CMK (cell line): ENCODE results near the gene RPS13.
"Not testable (repeated sequence)": the region's sequence is repeated elsewhere in the genome, so short reads cannot be mapped to it uniquely, and the experiment has no call there.

Experiments
- DNase-seq: peaks from one replicate; pipeline ENCODE4 v3.0.0-alpha.2; 2010; ENCODE audit warnings: low read depth

Gene RPS13

DNA sequence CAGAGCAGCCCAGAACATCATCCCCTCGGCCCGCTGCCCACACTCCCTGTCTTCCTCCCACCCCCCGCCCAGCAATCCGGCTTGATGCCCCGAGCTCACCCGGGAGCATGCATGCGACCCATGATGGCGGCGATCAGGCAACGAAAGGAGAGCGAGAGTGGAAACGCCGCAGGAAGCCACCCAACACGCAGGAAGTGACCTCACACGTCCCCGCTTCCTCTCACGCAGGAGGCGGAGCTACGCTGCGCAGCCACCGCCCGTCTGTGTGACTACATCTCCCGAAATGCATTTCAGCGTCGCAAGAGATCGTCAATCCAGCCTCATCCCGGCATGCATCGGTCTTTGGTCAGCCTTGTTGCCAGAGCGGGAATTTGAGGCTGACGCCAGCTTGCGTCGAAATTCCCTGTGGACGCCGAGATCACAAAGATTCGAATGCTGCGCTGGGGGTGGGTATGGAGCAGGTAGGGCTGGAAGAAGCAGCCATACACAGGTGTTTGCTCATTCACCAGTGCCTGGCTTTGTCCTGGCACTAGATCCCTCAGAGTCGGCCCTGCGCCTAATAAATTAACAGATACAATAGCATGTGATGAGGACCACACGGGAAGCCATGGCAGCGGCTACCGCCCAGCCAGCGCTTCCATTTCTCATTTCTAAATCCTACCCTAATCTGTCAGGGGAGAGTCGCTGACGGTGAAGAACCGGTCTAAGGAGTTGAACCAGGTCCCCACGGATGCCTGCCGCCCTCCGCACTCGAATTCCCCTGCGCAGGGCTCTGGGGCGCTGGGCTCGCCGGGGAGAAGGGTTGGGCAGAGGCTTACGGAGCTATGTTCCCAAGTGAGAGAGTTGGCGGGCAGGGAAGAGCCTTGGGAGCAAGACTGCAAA is at the start of gene RPS13:
Gene RPS13, minus strand, starts transcription at position 148 of the 882 bp plus-strand sequence. Its CDS starts 26 bp downstream, at position 122.
- DNase-seq: peak; percentile 93

- DNase-seq: no peak
Observed at GRCh38 chr11:17121981-17122380, 44.5 kb upstream of the RPS13 start.

- DNase-seq: no peak
Observed at GRCh38 chr11:17117262-17117661, 39.8 kb upstream of the RPS13 start.

GRCh38 chr11:17116117-17116516 is 38.6 kb upstream of the RPS13 start:
- DNase-seq: no peak

DNA sequence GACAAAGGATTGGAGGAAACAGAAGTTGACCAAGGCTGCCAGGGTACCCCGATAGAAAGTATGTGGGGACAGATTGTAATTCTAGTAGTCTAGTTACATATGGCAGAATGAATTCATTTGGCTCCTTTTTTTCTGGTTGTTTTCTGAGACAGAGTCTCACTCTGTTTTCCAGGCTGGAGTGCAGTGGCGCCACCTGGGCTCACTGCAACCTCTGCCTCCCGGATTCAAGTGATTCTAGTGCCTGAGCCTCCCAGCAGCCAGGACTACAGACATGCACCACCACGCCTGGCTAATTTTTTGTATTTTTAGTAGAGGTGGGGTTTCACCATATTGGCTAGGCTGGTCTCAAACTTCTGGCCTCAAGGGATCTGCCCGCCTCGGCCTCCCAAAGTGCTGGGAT is 30.3 kb upstream of the RPS13 start:
- not testable (repeated sequence) for DNase-seq

- not testable (repeated sequence) for DNase-seq
Observed at GRCh38 chr11:17105404-17106040, 28.1 kb upstream of the RPS13 start.

GRCh38 chr11:17102462-17102861 is 25.0 kb upstream of the RPS13 start:
- DNase-seq: no peak

DNA sequence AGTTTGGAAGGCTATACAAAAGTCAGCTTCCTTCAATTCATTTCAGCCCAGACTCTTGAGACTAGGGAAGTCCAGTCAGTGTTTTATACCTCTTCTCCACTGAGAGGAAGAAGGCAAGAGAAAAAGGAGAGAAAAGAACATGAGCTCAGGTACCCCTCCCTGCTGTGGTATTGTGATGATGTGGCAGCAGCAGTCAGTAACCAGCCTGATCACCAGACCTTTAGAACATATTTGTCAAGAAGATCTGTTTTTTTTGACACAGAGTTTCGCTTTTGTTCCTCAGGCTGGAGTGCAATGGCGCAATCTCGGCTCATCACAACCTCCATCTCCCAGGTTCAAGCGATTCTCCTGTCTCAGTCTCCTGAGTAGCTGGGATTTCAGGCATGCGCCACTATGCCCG is 21.2 kb upstream of the RPS13 start:
- no peak for DNase-seq

DNA sequence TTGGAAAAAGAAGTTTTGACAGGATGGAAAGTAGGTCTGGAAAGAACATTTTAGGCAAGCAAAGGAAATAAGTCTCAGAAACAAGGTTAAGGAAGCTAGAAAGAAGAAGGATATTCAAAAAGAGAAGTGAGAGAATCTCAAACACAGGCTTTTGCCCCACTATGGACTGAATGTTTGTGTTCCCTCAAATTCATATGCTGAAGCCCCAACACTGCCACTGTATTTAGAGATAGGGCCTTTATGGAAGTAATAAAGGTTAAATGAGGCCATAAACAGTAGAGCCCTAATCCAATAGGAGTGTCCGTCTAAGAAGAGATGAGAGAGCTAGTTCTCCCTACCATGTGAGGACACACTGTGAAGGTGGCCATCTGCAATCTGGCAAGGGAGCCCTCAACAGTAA is 20.6 kb upstream of the RPS13 start:
- DNase-seq: no peak

DNA sequence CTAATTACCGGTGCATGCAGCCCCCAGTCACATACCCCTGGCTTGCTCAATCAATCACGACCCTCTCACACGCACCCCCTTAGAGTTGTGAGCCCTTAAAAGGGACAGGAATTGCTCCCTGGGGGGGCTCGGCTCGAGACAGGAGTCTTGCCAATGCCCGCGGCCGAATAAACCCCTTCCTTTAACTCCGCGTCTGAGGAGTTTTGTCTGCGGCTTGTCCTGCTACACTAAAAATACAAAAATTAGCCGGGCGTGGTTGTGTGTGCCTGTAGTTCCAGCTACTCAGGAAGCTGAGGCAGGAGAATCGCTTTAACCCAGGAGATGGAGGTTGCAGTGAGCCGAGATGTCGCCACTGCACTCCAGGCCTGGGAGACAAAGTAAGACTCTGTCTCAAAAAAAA is 8.5 kb upstream of the RPS13 start:
- DNase-seq: not testable (repeated sequence)

DNA sequence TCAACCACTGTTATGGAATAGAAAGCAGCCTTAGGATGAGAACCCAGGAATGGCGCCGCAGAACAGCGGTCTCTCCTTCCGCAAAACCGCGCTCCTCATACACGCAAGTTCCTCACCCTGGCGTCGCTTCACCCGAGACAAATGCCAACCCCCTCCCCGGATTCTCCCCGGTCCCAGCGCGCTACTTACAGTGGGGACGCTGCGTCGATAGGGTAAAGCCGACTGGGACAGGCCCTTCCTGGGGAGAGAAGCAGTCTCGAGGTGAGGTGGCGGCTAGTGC is 287 bp downstream of the RPS13 start:
- DNase-seq: peak; percentile 37

GRCh38 chr11:17076517-17077239 is 789 bp downstream of the RPS13 start:
- no peak for DNase-seq

GRCh38 chr11:17075506-17075905 is 2.0 kb downstream of the RPS13 start:
- no peak for DNase-seq

GRCh38 chr11:17073370-17074027 is 4.0 kb downstream of the RPS13 start:
- no peak for DNase-seq

DNA sequence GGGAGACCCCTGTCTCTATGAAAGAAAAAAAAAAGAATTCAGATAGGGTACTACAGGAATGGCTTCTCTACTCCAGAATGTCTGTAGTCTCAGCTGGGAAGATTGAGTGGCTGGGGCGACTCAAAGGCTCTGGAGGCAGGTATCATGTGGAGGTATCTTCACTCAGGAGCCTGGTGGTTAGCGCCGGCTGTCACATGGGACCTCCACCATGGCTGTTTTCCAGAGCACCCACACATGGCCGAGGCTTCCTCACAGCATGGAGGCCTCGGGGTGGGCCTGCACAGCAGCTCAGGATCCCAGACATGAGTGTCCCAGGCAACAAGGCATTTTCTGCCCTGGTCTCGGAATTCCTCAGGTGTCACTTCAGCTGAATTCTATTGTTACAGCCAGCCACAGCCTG is 10.1 kb downstream of the RPS13 start:
- DNase-seq: no peak

GRCh38 chr11:17066691-17067090 is 10.8 kb downstream of the RPS13 start:
- no peak for DNase-seq

- no peak for DNase-seq
Observed at GRCh38 chr11:17063171-17064002, 14.1 kb downstream of the RPS13 start.

GRCh38 chr11:17051146-17051545 is 26.3 kb downstream of the RPS13 start:
- not testable (repeated sequence) for DNase-seq

DNA sequence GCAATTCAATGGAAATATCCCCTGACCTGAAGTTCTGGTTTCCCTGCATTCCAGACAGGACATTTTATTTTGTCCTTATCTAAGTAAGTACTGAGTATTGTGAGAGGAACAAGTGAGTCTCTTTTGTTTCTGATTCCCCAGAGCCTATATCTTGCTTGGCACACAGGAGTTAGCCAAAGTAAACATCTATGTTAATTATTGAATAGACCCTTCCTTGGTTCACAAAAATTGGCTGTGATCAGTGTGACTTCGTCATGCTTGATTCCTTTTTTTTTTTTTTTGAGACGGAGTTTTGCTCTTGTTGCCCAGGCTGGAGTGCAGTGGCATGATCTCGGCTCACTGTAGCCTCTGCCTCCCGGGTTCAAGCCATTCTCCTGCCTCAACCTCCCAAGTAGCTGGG is 29.0 kb downstream of the RPS13 start:
- DNase-seq: not testable (repeated sequence)

GRCh38 chr11:17046690-17047089 is 30.8 kb downstream of the RPS13 start:
- DNase-seq: no peak
